ENCODE results near the gene TPRG1. TPM values are rescaled to one million over a fixed set of nuclear protein-coding genes. Genes with fewer than 3 reads are reported as not detected.

The TPRG1 gene
- total RNA-seq, 1 donor = 0.45 TPM

DNA sequence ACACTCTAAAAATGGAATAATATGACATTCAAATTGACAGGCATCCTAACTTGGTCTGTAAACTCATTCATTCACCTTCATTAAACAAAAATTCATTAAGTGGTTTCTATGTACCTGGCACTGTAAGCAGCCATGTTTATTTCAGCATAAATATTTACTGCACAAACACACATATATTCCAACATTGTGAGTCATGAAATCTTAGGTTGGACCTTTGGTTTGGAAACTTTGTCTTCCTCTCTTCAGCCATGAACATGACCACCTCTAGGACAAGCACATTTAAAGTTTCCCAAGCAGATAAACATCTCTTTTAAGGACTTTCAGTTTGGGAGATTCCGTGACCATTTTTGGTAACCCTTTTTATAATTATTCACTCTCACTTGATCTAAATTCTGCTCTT lies 131.8 kb downstream of the TPRG1 start:
- TF ChIP-seq, protein P1, sequence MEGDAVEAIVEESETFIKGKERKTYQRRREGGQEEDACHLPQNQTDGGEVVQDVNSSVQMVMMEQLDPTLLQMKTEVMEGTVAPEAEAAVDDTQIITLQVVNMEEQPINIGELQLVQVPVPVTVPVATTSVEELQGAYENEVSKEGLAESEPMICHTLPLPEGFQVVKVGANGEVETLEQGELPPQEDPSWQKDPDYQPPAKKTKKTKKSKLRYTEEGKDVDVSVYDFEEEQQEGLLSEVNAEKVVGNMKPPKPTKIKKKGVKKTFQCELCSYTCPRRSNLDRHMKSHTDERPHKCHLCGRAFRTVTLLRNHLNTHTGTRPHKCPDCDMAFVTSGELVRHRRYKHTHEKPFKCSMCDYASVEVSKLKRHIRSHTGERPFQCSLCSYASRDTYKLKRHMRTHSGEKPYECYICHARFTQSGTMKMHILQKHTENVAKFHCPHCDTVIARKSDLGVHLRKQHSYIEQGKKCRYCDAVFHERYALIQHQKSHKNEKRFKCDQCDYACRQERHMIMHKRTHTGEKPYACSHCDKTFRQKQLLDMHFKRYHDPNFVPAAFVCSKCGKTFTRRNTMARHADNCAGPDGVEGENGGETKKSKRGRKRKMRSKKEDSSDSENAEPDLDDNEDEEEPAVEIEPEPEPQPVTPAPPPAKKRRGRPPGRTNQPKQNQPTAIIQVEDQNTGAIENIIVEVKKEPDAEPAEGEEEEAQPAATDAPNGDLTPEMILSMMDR (IDR thresholded peaks at IDR 0.05; ENCODE audit: insufficient read depth, low read length) = no peak
- DNase-seq (ENCODE audit: low read depth) = no peak
- no peak overlapping the region for H3K4me3 ChIP-seq (ENCODE audit: low read depth, low read length)

- H3K4me3 ChIP-seq (ENCODE audit: low read depth, low read length) = no peak overlapping the region
- DNase-seq (ENCODE audit: low read depth) = peak; percentile 57
- TF ChIP-seq, protein P1 (IDR thresholded peaks at IDR 0.05; ENCODE audit: insufficient read depth, low read length) = no peak
Measured at GRCh38 chr3:189304465-189305351, 132.9 kb downstream of the TPRG1 start.

DNA sequence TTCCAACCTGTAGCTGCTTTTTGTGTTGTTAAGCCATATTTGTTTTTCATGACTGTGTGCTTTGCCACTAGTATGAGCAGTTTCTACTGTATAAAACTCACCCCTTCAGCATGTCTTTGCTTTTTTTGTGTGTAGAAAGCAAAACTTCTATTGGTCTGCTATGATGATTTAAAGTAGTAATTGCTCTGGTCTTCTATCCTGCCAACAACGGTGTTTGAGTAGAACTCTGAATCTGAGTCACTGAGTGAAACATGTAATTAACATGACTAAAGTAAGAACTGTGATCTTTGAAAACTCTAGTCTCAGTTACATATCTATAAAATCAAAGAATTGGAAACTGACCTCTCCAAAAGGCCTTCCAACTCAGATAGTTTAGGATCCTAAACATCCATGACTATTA lies 133.6 kb downstream of the TPRG1 start:
- no peak for DNase-seq (ENCODE audit: low read depth)
- TF ChIP-seq, protein P1 (IDR thresholded peaks at IDR 0.05; ENCODE audit: insufficient read depth, low read length) = no peak
- no peak overlapping the region for H3K4me3 ChIP-seq (ENCODE audit: low read depth, low read length)

GRCh38 chr3:189307963-189308362 lies 136.2 kb downstream of the TPRG1 start:
- TF ChIP-seq, protein P1 (IDR thresholded peaks at IDR 0.05; ENCODE audit: insufficient read depth, low read length) = no peak
- DNase-seq (ENCODE audit: low read depth) = no peak
- H3K4me3 ChIP-seq (ENCODE audit: low read depth, low read length) = no peak overlapping the region

GRCh38 chr3:189308608-189309007 lies 136.8 kb downstream of the TPRG1 start:
- DNase-seq (ENCODE audit: low read depth) = no peak
- H3K4me3 ChIP-seq (ENCODE audit: low read depth, low read length) = no peak overlapping the region
- TF ChIP-seq, protein P1 (IDR thresholded peaks at IDR 0.05; ENCODE audit: insufficient read depth, low read length) = no peak

- TF ChIP-seq, protein P1 (IDR thresholded peaks at IDR 0.05; ENCODE audit: insufficient read depth, low read length) = no peak
- no peak overlapping the region for H3K4me3 ChIP-seq (ENCODE audit: low read depth, low read length)
- no peak for DNase-seq (ENCODE audit: low read depth)
Measured at GRCh38 chr3:189309400-189309975, 137.7 kb downstream of the TPRG1 start.
